OCI-LY7 (cell line): ENCODE results near the gene TBC1D24.

ENCODE experiments used
- EZH2phosphoT487 ChIP-seq: fragments of 200-600 bp; sonication (generic); IDR thresholded peaks from 2 replicates; pipeline ENCODE4 v1.6.1; 2018; ENCODE audit warnings: low read depth, borderline replicate concordance, mild to moderate bottlenecking, mixed run types, antibody characterized with exemption, low read length, moderate library complexity, mixed read lengths
- TF ChIP-seq, protein P1 (sequence below): fragments of 200-600 bp; sonication (generic); conservative IDR thresholded peaks from 2 replicates; pipeline ENCODE4 v1.5.1; 2014; ENCODE audit warnings: mild to moderate bottlenecking, antibody characterized with exemption, low read length, moderate library complexity, mixed read lengths

- TF ChIP-seq, protein P1, sequence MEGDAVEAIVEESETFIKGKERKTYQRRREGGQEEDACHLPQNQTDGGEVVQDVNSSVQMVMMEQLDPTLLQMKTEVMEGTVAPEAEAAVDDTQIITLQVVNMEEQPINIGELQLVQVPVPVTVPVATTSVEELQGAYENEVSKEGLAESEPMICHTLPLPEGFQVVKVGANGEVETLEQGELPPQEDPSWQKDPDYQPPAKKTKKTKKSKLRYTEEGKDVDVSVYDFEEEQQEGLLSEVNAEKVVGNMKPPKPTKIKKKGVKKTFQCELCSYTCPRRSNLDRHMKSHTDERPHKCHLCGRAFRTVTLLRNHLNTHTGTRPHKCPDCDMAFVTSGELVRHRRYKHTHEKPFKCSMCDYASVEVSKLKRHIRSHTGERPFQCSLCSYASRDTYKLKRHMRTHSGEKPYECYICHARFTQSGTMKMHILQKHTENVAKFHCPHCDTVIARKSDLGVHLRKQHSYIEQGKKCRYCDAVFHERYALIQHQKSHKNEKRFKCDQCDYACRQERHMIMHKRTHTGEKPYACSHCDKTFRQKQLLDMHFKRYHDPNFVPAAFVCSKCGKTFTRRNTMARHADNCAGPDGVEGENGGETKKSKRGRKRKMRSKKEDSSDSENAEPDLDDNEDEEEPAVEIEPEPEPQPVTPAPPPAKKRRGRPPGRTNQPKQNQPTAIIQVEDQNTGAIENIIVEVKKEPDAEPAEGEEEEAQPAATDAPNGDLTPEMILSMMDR, result 0 out of 2 replicates have a peak, but pooled peaks have one; percentile 44
- no peak for TF ChIP-seq EZH2phosphoT487
Measured at GRCh38 chr16:2507052-2507659, 32.2 kb downstream of the TBC1D24 start.
